Upper lobe of left lung (tissue), 4 donors: ENCODE data around the gene TSPO.

ENCODE experiments used
- POLR2A ChIP-seq, 4 donors: fragments of 450-650 bp; IDR thresholded peaks; one replicate each; pipeline ENCODE4 v1.5.1; 2016 to 2017; ENCODE audit warnings: antibody characterized with exemption in 4 of 4, mild to moderate bottlenecking in 2 of 4
- POLR2AphosphoS5 ChIP-seq, 2 donors: sonication (generic); formaldehyde crosslinking; IDR thresholded peaks; one replicate each; pipeline ENCODE4 v1.5.1; 2017; ENCODE audit warnings: antibody characterized with exemption in 2 of 2
- TF ChIP-seq, protein P1 (sequence below), 6 experiments: fragments of 450-650 bp in 4 of 6; fragments of 200-600 bp in 2 of 6; sonication (generic) in 2 of 6; IDR thresholded peaks; one replicate each; pipeline ENCODE4 v1.5.1; 2016 to 2019; ENCODE audit warnings: antibody characterized with exemption in 6 of 6

DNA sequence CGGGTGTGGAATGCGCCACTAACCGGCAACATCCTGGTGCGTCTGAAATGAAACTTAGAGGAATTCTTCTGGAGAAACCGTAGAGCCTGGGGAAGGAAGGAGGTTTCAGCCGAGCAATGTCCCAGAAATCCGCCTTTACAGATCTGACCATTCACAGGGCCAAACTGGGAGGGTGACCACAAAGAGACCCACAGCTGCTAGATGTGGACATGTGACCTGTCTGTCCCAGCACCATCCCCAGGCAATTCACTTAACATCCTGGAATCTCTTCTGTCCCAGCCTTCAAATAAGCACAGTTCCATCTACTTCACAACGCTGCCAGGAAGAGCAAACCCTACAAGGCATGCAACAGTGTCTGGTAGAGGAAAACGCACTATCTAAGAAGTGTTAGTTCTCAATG, 18.0 kb upstream of the TSPO start:
- TF ChIP-seq, protein P1, sequence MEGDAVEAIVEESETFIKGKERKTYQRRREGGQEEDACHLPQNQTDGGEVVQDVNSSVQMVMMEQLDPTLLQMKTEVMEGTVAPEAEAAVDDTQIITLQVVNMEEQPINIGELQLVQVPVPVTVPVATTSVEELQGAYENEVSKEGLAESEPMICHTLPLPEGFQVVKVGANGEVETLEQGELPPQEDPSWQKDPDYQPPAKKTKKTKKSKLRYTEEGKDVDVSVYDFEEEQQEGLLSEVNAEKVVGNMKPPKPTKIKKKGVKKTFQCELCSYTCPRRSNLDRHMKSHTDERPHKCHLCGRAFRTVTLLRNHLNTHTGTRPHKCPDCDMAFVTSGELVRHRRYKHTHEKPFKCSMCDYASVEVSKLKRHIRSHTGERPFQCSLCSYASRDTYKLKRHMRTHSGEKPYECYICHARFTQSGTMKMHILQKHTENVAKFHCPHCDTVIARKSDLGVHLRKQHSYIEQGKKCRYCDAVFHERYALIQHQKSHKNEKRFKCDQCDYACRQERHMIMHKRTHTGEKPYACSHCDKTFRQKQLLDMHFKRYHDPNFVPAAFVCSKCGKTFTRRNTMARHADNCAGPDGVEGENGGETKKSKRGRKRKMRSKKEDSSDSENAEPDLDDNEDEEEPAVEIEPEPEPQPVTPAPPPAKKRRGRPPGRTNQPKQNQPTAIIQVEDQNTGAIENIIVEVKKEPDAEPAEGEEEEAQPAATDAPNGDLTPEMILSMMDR (IDR thresholded peaks at IDR 0.05), result no peak
- TF ChIP-seq POLR2AphosphoS5 (IDR thresholded peaks at IDR 0.05) (no peak), POLR2A (IDR thresholded peaks at IDR 0.05) (no peak)
